ENCODE measurements around the gene SULT4A1.

Gene SULT4A1

DNA sequence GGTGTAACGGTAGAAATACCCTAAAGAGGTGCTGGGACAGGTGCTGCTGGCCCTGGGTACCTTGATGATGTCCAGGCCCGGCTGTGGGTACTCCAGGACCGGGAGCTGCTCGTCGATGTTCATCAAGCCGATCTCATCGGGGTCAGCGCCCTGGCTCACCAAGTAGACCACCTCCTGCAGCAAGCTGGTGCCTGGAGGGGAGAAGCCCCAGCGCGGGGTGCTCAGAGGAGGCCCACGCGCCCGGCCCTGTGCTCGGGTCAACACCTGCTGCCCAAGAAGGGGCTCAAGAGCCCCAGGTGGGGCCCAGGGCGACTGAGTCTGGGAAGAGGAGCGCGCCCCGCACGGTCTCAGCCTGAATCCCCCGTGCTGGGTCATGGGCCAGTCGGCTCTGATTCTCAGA lies 20.6 kb downstream of the SULT4A1 start:
- in situ Hi-C loops (cut with HindIII; ENCODE audit: low sequenced_read_pairs), result no loop called here
- no peak overlapping the region for H3K4me3 ChIP-seq (ENCODE audit: low read depth, low read length)
- TF ChIP-seq, protein P1, sequence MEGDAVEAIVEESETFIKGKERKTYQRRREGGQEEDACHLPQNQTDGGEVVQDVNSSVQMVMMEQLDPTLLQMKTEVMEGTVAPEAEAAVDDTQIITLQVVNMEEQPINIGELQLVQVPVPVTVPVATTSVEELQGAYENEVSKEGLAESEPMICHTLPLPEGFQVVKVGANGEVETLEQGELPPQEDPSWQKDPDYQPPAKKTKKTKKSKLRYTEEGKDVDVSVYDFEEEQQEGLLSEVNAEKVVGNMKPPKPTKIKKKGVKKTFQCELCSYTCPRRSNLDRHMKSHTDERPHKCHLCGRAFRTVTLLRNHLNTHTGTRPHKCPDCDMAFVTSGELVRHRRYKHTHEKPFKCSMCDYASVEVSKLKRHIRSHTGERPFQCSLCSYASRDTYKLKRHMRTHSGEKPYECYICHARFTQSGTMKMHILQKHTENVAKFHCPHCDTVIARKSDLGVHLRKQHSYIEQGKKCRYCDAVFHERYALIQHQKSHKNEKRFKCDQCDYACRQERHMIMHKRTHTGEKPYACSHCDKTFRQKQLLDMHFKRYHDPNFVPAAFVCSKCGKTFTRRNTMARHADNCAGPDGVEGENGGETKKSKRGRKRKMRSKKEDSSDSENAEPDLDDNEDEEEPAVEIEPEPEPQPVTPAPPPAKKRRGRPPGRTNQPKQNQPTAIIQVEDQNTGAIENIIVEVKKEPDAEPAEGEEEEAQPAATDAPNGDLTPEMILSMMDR (IDR thresholded peaks at IDR 0.05; ENCODE audit: low read depth, low read length, missing control alignments), result no peak
- DNase-seq (ENCODE audit: low read depth), result no peak

DNA sequence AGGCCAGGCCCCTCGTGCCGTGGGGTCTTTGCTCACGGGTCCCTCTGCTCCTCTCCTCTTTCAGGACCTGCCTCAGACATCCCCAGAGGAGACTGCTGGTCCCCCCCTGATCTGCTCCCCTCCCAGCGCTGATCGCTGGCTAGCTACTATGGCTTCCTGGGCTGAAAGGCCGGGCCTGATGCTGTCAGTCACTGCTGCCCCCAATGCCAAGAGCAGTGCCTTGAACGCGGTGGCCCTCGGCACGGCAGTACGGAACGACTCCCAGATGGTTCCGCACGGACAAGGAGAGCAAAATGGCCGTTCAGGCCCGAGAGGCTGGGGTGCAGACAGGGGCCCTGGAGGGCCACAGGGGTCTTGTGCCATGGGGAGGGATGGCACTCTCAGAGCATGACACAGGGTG lies 21.5 kb downstream of the SULT4A1 start:
- no peak for DNase-seq (ENCODE audit: low read depth)
- in situ Hi-C loops (cut with HindIII; ENCODE audit: low sequenced_read_pairs), result no loop called here
- TF ChIP-seq, protein P1 (IDR thresholded peaks at IDR 0.05; ENCODE audit: low read depth, low read length, missing control alignments), result no peak
- no peak overlapping the region for H3K4me3 ChIP-seq (ENCODE audit: low read depth, low read length)

DNA sequence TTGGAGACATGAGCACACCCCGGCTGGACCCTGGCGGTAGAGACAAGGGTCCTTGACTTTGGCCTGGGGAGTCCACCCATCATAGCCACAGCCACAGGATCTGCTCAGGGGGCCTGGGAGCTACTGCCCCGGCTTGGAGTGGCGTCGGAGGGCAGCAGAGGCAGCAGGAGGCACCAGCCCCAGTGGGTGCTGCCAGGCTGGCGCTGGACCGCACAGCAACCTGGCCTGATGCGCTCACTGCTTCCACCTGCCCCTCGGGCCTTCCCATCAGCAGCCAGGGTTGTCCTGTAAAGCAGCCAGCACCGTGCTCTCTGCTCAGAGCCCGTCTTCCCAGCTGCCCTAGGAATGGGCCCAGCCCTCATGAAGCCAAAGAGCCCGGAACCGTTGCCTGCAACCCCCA lies 21.9 kb downstream of the SULT4A1 start:
- in situ Hi-C loops (cut with HindIII; ENCODE audit: low sequenced_read_pairs), result no loop called here
- no peak for DNase-seq (ENCODE audit: low read depth)
- TF ChIP-seq, protein P1 (IDR thresholded peaks at IDR 0.05; ENCODE audit: low read depth, low read length, missing control alignments), result no peak
- H3K4me3 ChIP-seq (ENCODE audit: low read depth, low read length), result no peak overlapping the region

DNA sequence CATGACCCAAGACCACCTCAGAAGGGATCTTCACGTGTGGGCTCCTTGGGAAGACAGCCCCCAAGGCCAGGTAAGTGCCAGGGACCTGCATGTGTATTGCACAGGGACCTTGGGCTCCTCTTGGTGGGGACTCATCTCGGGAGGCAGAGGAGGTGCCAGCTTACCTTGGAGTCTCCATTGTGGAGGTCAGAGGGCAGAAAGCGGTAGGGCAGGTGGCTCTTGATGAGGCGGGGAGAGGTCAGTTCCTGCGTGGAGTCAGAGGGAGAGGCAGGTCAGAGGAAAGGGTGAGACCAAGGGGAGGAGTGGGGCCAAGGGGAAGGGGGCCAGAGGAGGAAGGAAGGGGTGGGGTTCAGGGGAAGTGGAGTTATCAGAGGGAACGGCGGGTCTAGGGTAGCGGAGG lies 22.5 kb downstream of the SULT4A1 start:
- TF ChIP-seq, protein P1 (IDR thresholded peaks at IDR 0.05; ENCODE audit: low read depth, low read length, missing control alignments), result no peak
- H3K4me3 ChIP-seq (ENCODE audit: low read depth, low read length), result no peak overlapping the region
- in situ Hi-C loops (cut with HindIII; ENCODE audit: low sequenced_read_pairs), result no loop called here
- DNase-seq (ENCODE audit: low read depth), result no peak

DNA sequence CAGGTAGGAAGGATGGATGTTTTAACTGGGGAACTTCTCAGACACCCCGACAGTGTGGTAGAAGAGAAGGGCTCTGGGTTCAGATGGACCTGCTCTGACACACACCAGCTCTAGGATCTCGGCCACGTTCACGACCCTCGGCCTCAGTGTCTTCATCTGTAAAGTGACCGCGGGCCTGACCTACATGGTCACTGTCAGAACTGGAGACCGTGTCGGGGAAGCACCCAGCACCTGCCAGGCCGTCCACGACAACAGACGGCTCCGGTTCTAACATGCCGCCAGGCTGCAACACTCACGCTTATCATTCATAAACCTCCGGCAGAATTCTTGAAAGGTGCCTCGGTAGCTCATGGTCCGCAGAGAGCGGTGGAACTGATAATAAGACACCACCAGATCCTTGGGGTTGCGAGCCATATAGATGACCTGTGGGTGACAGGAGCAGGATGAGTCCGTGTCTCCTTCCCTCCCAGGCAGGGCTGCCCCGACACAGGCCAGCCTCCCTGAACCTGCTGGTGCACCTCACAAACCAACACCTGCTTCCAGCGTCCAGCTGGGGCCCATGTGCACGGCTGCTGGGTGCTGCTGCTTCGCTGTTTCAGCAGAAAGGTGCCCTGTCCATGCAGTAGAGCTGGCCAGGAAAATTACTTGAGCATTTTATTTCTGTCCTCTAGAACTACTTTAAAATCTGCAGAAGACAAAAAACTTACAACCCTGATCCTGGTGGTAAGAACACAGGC lies 23.6 kb downstream of the SULT4A1 start:
- TF ChIP-seq, protein P1 (IDR thresholded peaks at IDR 0.05; ENCODE audit: low read depth, low read length, missing control alignments), result no peak
- in situ Hi-C loops (cut with HindIII; ENCODE audit: low sequenced_read_pairs), result no loop called here
- DNase-seq (ENCODE audit: low read depth), result no peak
- H3K4me3 ChIP-seq (ENCODE audit: low read depth, low read length), result no peak overlapping the region

DNA sequence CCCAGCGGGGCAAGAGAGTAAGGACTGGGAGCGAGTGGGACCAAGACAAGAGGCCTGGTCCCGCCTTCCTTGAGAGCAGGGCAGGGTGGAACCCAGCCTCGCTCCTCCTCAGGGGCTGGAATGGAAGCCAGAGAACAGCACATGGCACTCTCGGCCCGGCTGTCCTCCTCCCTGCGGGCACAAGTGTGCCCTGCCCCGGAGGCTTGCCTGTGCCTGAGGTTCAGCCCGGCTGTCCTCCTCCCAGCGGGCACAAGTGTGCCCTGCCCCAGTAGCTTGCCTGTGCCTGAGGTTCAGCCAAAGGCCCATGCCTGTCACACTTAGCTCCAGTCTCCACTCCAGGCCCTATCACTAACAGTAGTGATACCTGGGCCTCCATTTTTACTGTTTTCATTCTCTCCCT lies 24.2 kb downstream of the SULT4A1 start:
- no peak overlapping the region for H3K4me3 ChIP-seq (ENCODE audit: low read depth, low read length)
- TF ChIP-seq, protein P1 (IDR thresholded peaks at IDR 0.05; ENCODE audit: low read depth, low read length, missing control alignments), result no peak
- in situ Hi-C loops (cut with HindIII; ENCODE audit: low sequenced_read_pairs), result no loop called here
- DNase-seq (ENCODE audit: low read depth), result no peak

All from astrocyte of the cerebellum (primary cell).